Mesenteric fat pad (tissue), 1 donor: ENCODE data around the gene CDH20. TPM values are rescaled to one million over a fixed set of nuclear protein-coding genes. Genes with fewer than 3 reads are reported as not detected.

ENCODE experiments used
- DNase-seq: peaks from one replicate; pipeline ENCODE4 v3.0.0-alpha.2; 2020; ENCODE audit warnings: low spot score
- long read RNA-seq: library from polyadenylated mRNA; unstranded; transcript quantifications from one replicate; pipeline ENCODE4 v2.0.0, GENCODE V29; 2020
- total RNA-seq: library from RNA; stranded (reverse); fragmentation: NEBNext Ultra II Directional; extraction: Animal tissue kit (Norgen Biotek cat#: 25700); gene quantifications from one replicate; pipeline ENCODE4 v1.2.1, GENCODE V29; 2021
- donor health status: DM: yes; HTN: yes; CAD: no.

Gene CDH20
- total RNA-seq = 0.74 TPM
- long read RNA-seq = 0 reads

GRCh38 chr18:61333271-61333745 is at the start of gene CDH20:
Gene CDH20 (plus strand): TSS chr18:61333430.
- no peak for DNase-seq

GRCh38 chr18:61284039-61284438 is 49.2 kb upstream of the CDH20 start:
- DNase-seq = no peak

DNA sequence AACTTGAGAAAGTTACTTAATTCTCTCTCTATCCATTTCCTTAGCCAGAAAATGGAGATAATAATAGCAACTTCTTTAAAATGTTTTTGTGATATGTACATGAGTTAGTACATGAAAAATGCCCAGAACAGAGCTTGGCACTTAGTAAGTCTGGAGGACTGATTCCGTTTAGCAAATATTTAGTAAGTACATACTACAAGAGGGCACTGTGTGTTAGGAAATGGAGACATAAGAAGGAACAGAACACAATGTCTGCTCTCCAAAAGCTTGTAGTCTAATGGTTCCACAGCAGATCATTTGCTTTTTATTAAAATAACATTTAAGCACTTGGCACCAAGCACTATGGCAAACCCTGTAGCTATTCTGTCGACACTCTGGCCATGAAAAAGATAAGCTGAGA is 47.5 kb upstream of the CDH20 start:
- DNase-seq = no peak

DNA sequence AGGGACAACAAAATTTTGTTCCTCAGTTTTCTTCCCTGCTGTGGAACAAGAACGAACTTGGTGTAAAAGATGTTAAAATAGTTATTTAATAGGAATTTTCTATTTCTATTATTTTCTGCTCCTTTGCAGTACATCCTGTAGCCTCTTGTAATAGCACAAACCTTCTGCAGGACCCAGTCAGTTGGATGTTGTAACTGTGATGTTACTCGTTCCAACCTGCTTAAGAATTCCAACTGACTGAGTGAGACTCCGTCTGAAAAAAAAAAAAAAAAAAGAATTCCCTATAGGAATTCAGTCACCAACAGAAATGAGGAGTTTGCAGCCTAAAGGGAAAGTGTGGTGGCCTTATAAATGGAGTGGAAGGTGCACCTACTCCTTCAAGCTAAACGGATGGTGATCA is 46.4 kb upstream of the CDH20 start:
- DNase-seq = no peak

GRCh38 chr18:61290616-61291015 is 42.6 kb upstream of the CDH20 start:
- DNase-seq = no peak

DNA sequence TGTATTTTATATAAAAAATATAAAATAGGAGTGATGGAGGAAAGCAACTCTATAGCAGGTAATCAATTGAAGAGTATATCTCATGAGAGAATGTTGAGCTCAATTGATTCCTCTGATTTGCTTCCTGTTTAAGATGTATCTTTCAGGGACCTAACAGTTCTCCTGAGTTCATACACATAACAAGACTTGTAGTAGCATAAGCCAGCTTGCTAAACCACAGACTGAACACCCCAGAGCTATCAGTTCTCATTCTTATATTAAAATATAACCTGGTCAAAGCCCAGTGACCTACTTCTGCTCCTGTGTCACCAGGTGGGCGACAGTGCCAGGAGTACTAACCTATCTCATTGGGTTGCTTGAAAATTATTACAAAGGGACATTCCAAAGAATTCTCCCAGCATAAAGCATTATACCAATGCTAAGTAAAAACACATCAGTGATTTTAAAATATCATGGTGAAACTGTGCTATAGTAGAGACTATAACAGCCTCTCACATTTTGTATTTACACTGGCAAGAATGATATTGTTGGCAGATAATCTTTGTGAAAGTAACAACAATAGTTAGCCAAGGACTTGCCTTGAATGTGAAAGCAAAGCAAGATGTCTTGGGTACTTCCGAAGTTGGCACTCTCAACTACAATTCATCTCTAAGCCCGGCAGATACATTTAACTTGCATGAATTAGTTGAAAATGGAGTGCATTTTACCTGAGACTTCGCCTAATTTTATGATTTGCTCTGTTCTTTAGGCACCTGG is 40.8 kb upstream of the CDH20 start:
- no peak for DNase-seq

GRCh38 chr18:61295153-61295552 is 38.1 kb upstream of the CDH20 start:
- DNase-seq = no peak

DNA sequence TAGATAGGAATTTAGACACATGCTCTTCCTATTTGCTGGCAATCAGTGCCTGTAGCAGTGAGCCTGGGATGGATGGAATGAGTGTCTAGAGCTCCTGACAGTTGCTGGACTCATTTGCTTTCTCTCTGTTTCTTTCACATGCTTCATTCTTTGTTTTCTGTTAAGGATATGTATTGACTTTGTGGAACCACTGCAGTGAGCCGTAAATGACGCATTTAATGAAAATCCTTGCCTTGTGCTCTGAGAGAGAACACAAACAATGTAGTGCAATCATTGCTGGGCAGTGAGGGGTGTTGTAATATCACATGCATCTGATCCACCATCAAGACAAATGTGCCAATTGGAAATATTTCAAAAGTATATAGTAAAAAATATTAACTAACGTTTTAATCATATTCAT is 25.2 kb upstream of the CDH20 start:
- DNase-seq = no peak

DNA sequence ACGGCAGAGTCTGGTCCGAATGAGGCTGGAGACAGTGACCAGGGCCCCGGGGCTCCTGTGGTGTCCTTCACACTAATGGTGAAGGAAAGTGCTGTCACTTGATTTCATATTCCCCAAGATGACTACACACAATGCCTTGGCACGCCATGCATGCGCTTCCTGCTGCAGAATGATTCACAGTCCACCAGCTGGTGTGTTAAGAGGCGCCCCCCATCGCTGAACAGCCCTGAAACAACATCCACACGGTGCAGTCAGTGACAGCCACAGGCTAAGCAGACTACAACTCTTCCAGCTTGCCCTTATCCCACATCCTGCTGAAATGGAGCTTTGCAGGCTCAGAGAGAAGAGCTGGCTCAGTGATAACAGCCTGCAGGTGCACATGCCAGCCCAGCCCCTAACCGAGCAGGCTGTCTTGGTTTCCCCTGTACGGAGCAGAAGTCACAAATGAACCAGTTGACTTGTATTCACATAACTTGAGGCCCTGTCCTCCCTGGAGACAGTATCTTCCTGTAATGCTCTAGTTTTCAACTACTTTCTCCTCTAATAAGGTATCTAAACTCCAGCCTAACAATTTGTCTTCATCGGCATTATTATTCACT is 24.3 kb upstream of the CDH20 start:
- DNase-seq = no peak

DNA sequence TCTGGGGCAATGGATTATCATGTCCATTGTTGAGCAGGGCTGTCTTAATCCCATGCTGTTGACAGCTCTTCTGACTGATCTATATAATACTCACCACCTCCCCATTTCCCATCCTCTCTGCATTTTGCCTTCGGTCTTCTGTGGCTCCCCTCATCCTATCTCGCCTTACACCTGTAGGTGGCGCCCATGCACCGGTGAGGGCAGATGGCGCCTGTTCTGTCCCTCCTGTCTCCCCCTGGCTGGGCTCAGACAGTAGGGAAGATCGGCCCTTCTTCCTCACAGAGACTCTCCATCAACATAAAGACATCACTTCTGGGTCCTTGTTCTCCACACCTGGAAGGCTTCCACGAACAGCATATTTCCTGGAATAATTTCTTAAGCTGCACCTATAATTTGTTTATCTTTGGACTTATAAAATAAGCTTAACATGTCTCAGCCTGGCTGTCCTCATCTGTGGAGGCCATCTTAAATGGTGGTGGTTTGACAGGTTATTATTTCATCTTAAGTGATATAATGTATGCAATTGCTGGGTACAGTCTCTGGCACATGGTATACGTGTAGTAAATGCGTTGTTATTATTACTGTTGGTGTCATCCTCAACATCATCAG is 10.9 kb upstream of the CDH20 start:
- no peak for DNase-seq

GRCh38 chr18:61323951-61324350 is 9.3 kb upstream of the CDH20 start:
- DNase-seq = no peak

- DNase-seq = no peak
Measured at GRCh38 chr18:61326407-61326806, 6.8 kb upstream of the CDH20 start.

DNA sequence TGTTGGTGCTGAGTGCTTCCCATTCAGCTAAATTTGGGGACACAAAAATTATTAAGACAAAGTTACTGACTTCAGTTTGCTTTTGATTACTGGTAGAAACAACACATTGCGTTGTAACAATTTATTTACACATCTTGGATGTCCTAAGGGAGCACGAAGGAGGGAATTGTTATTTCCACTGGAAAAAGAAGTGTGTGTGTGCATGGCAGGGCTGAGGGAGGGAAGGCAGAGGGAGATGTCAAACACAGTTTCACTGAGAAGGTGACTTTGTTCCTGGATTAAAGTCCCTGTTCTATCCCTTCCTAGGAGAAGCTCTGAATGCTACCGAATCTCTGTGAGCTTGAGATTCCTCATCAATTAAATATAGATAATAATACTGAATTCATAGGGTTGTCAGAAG is 3.8 kb upstream of the CDH20 start:
- no peak for DNase-seq

GRCh38 chr18:61331051-61331450 is 2.2 kb upstream of the CDH20 start:
- DNase-seq = no peak

GRCh38 chr18:61333746-61334490 is 688 bp downstream of the CDH20 start:
- no peak for DNase-seq

DNA sequence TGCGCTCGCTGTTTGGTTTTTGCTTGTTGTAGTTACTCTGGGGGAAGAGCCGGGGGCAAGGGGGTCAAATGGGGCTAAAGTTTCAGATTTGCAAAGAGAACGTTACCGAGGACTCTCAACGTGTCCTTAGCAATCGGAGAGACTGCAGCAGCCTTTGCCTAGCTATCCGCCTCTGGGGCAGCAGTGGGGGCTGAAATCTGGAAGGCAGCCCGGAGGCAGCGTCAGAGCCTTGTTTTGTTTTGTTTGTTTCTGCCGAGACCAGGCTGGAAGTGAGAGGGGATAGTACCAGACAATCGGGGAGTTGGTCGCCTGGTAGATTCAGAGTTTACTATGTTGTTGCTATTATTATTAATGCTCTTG is 1.2 kb downstream of the CDH20 start:
- DNase-seq = no peak

- no peak for DNase-seq
Measured at GRCh38 chr18:61334951-61335683, 1.9 kb downstream of the CDH20 start.

DNA sequence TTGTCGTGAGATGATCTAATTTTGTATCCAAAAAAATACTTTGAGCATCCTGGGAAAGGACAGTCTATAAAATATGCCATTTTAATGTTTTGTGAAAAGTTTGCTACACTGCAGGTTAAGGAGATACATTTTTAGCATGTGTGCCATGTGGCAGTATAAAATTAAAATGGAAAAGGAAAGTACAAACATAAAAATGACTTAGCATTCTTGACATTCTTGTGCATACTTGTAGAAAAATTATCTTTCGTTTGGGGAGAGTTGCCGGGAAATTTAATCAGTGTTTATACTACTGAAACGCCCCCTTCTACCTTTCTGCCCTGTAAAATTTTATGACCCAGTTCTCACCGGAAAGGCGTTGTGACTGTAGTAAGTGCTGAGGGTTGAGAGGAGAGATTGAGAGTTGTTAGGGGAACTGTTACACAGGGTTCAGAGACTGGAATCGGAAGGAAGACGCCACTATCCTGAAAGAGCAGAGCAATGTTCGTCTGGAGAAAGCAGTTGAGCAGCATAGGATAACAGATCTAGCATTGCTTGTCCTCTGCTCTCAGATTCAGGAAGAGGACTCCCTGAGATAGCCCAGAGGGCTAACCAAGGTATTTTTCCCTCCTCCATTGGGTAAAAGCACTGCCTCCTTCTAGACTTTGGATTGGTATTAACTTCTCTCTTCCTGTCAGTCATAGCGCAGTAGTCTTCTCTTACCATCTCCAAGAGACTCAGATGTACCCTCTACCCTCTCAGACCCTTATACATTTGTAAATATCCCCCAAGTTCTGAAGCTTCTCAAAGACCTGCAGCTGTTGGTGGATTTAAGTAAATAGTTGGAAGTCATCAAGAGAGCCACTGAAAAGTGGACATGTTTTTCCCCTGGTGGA is 2.7 kb downstream of the CDH20 start:
- no peak for DNase-seq

DNA sequence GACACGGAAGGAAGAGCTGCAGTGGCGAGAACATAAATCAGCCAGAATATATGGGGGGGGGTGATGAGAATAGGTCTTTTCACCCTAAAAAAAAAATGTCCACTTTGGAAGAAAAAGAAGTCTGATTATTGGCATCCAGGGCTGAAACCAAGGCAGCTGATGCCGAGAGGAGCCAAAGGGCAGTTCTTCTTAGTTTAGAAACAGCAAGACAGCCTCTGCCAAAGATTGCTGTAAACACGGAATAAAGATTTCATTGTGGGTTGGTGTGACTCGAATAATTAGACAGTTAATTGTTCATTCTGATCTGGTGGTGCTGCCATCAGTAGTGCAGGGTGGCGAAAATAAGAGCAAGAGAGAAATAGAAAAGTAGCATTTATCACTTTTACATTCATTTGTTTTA is 3.5 kb downstream of the CDH20 start:
- no peak for DNase-seq

- DNase-seq = no peak
Measured at GRCh38 chr18:61337527-61337926, 4.3 kb downstream of the CDH20 start.
